GM12878 (cell line): ENCODE measurements around the gene HSD17B11. TPM values are rescaled to one million over a fixed set of nuclear protein-coding genes. Genes with fewer than 3 reads are reported as not detected.
"Not testable (repeated sequence)": the region's sequence is repeated elsewhere in the genome, so short reads cannot be mapped to it uniquely, and the experiment has no call there.

Experiments used
- ATAC-seq: fragments of 200-7000 bp; cut with Tn5 transposase; 3 replicates; pipeline ENCODE4 v1.9.1; 2020; ENCODE audit warnings: mild to moderate bottlenecking, moderate library complexity
- BruUV-seq: library from RNA; stranded (reverse); fragments of 400-500 nt; replicated peaks from 2 replicates; lab custom pipeline; 2021; lab: Mats Ljungman, UMichigan
- CTCF ChIA-PET: fragments of 300-600 bp; sonication (Branson Sonifier 250); formaldehyde crosslinking; extraction: SDS; loops from one replicate; lab custom pipeline; 2021; ENCODE audit warnings: inconsistent platforms; lab: Yijun Ruan, JAX
- POLR2A ChIA-PET: fragments of 350-600 bp; formaldehyde crosslinking; extraction: SDS; loops from one replicate; lab custom pipeline; 2021; ENCODE audit warnings: inconsistent platforms; lab: Charles Lee
- RAD21 ChIA-PET: fragments of 300-600 bp; sonication (Branson Sonifier 250); formaldehyde crosslinking; loops from one replicate; lab custom pipeline; 2023; ENCODE audit warnings: antibody characterized with exemption; ENCODE audit not compliant: unreplicated experiment; lab: Charles Lee
- SMC1A ChIA-PET: fragments of 300-600 bp; sonication (Branson Sonifier 250); formaldehyde crosslinking; loops from one replicate; lab custom pipeline; 2023; ENCODE audit not compliant: unreplicated experiment, uncharacterized antibody; lab: Charles Lee
- DNase-seq: peaks from one replicate; pipeline ENCODE4 v3.0.0-alpha.2; 2011; ENCODE audit warnings: low read depth, low spot score
- FAIRE-seq: peaks from 3 replicates; lab custom pipeline; 2011; peaks lifted over from hg19 to GRCh38; lab: Jason Lieb, UNC
- H2AFZ ChIP-seq: 2 replicates; pipeline ENCODE4 v1.6.0; 2011; ENCODE audit warnings: low read depth, low read length, control low read depth; ENCODE audit not compliant: control insufficient read depth
- H3K27ac ChIP-seq: 2 replicates; pipeline ENCODE4 v1.5.1; 2011; ENCODE audit warnings: control low read depth; ENCODE audit not compliant: control insufficient read depth, insufficient read depth
- H3K27me3 ChIP-seq, 2 experiments: replicated peaks in 1 of 2; 2 replicates each; pipeline versions ENCODE4 v1.6.0 to v1.6.1; 2011; ENCODE audit warnings: low read length in 1 of 2; ENCODE audit not compliant: control insufficient read depth in 2 of 2, insufficient read depth in 2 of 2
- H3K36me3 ChIP-seq, 2 experiments: 2 replicates each; pipeline ENCODE4 v1.5.1; 2011; ENCODE audit warnings: low read length in 1 of 2; ENCODE audit not compliant: control insufficient read depth in 2 of 2, insufficient read depth in 2 of 2
- H3K4me1 ChIP-seq: 2 replicates; pipeline ENCODE4 v1.6.1; 2011; ENCODE audit warnings: mild to moderate bottlenecking, low read length, moderate library complexity, mixed read lengths; ENCODE audit not compliant: control insufficient read depth, insufficient read depth
- H3K4me2 ChIP-seq: 2 replicates; pipeline ENCODE4 v1.6.0; 2011; ENCODE audit warnings: control low read depth; ENCODE audit not compliant: control insufficient read depth, insufficient read depth
- H3K4me3 ChIP-seq: fragments of 200-600 bp; sonication (generic); 2 replicates; pipeline ENCODE4 v1.5.1; 2016
- H3K79me2 ChIP-seq: 2 replicates; pipeline ENCODE4 v1.6.0; 2011; ENCODE audit warnings: low read length; ENCODE audit not compliant: control insufficient read depth, insufficient read depth
- H3K9ac ChIP-seq: 2 replicates; pipeline ENCODE4 v1.8.0; 2011; ENCODE audit warnings: low read length, control low read depth, mixed read lengths; ENCODE audit not compliant: control insufficient read depth, insufficient read depth
- H3K9me3 ChIP-seq: replicated peaks from 3 replicates; pipeline ENCODE4 v1.5.1; 2011; ENCODE audit warnings: mild to moderate bottlenecking, low read length; ENCODE audit not compliant: control insufficient read depth, insufficient read depth
- H4K20me1 ChIP-seq: 2 replicates; pipeline ENCODE4 v1.6.0; 2011; ENCODE audit not compliant: control insufficient read depth, insufficient read depth
- ATF7 ChIP-seq: fragments of 450-650 bp; IDR thresholded peaks from 2 replicates; pipeline ENCODE4 v1.6.1; 2016; ENCODE audit warnings: low read depth, mild to moderate bottlenecking
- BHLHE40 ChIP-seq, 2 experiments: fragments of 450-650 bp in 1 of 2; IDR thresholded peaks; 2 replicates each; pipeline ENCODE4 v1.6.1; 2011 to 2017; ENCODE audit warnings: low read depth in 2 of 2, borderline replicate concordance in 1 of 2, improper control_type of control experiment in 1 of 2, low read length in 1 of 2, mild to moderate bottlenecking in 1 of 2
- CHD2 ChIP-seq: IDR thresholded peaks from 2 replicates; pipeline ENCODE4 v1.6.1; 2011; ENCODE audit warnings: low read depth, low read length, improper control_type of control experiment, borderline replicate concordance
- CUX1 ChIP-seq: IDR thresholded peaks from 2 replicates; pipeline ENCODE4 v1.6.1; 2012; ENCODE audit warnings: improper control_type of control experiment, low read depth, low read length; ENCODE audit not compliant: insufficient replicate concordance
- EED ChIP-seq: sonication (generic); IDR thresholded peaks from 2 replicates; pipeline ENCODE4 v1.6.1; 2016; ENCODE audit warnings: antibody characterized with exemption, low read depth
- MEF2B ChIP-seq: fragments of 450-650 bp; IDR thresholded peaks from 2 replicates; pipeline ENCODE4 v1.6.1; 2018; ENCODE audit warnings: mild to moderate bottlenecking, moderate library complexity; ENCODE audit not compliant: partially characterized antibody, poor library complexity, severe bottlenecking
- WGBS: methylation state at CpG from one replicate; pipeline ENCODE4 v1.1.6; 2016; ENCODE audit warnings: low lambda C conversion rate; ENCODE audit not compliant: insufficient replicate concordance, insufficient coverage; ENCODE audit errors: missing lambda C conversion rate; 5-methylcytosine and 5-hydroxymethylcytosine counted together
- in situ Hi-C: fragments of 300-500 bp; cut with MboI; formaldehyde crosslinking; loops from 9 replicates; pipeline ENCODE4 v1.14.3; 2018; ENCODE audit warnings: mixed read lengths
- intact Hi-C: fragments of 100-400 bp; cut with micrococcal nuclease; formaldehyde crosslinking; loops from one replicate; pipeline ENCODE4 v1.14.2; 2022; ENCODE audit not compliant: unreplicated experiment
- polyA plus RNA-seq, 11 experiments: library from polyadenylated mRNA; depleted of rRNA in 4 of 11; unstranded in 6 of 11; stranded (reverse) in 5 of 11; fragments of >200 nt; fragmentation: Nextera tagmentation in 4 of 11; fragmentation: Illumina TruSeq in 1 of 11; extraction: Ambion mirVana in 4 of 11; extraction: Trizol in 1 of 11; gene quantifications; 1 replicate in 1 of 11; 2 replicates in 10 of 11; pipeline versions ENCODE4 v1.2.1 to v1.2.3, GENCODE V29; 2011 to 2016; ENCODE audit warnings: inconsistent platforms in 2 of 11, missing spikeins in 2 of 11, low read depth in 1 of 11
- total RNA-seq, 4 experiments: library from RNA; depleted of rRNA in 3 of 4; stranded (reverse); fragments of >200 nt in 3 of 4; fragmentation: Illumina TruSeq in 1 of 4; extraction: Trizol in 1 of 4; gene quantifications; 2 replicates each; pipeline versions ENCODE4 v1.2.1 to v1.2.3, GENCODE V29; 2013 to 2021

The HSD17B11 gene
- total and polyA plus RNA-seq, 10 of the 15 experiments (the other 5 are each of a cell fraction or from before 2014, with no cell fraction given) = 10.3 to 29.5 (median 17.7) TPM

GRCh38 chr4:87342872-87343271, 48.1 kb downstream of the HSD17B11 start (continued):
- no peak for TF ChIP-seq MEF2B
- TF ChIP-seq, all 136 proteins: peak for 0

- DNase-seq, H3K4me1 ChIP-seq, H3K27ac ChIP-seq, ATAC-seq, H3K4me2 ChIP-seq, BruUV-seq, H3K36me3 ChIP-seq, H2AFZ ChIP-seq, FAIRE-seq, H4K20me1 ChIP-seq, intact Hi-C loops, H3K79me2 ChIP-seq, in situ Hi-C loops, H3K9ac ChIP-seq, H3K27me3 ChIP-seq, H3K4me3 ChIP-seq, H3K9me3 ChIP-seq: not testable (repeated sequence)
- ChIA-PET RAD21 (interaction anchor here (1.3 kb wide), 1 partner anchor 11 kb away, joined by 3 read pairs; no protein-coding TSS in a partner anchor), CTCF (interaction anchor here (0.6 to 2.9 kb wide), 3 partner anchors 12 to 61 kb away, joined by 3 to 10 read pairs (median 3); no protein-coding TSS in a partner anchor), SMC1A (interaction anchor here (1.0 to 1.1 kb wide), 2 partner anchors 14 to 98 kb away, joined by 3 to 5 read pairs; no protein-coding TSS in a partner anchor), POLR2A (interaction anchor here (0.7 kb wide), 1 partner anchor 126 kb away, joined by 10 read pairs; no protein-coding TSS in a partner anchor)
- WGBS = 93% methylated on average over 8 of the region's 8 CpGs
These were observed 48.9 kb downstream of the HSD17B11 start for GRCh38 chr4:87341954-87342635.

GRCh38 chr4:87339440-87339839, 51.5 kb downstream of the HSD17B11 start:
- no peaks in the 10 kb centered on the region for H3K27me3 ChIP-seq
- no peaks in the 10 kb centered on the region for H4K20me1 ChIP-seq
- no peaks in the 10 kb centered on the region for H3K79me2 ChIP-seq
- no TSS peak for BruUV-seq
- no peak overlapping the region for H3K4me2 ChIP-seq
- intact Hi-C loops (no loop called here), in situ Hi-C loops (no loop called here)
- 97% methylated on average over 2 of the region's 2 CpGs for WGBS
- H3K4me3 ChIP-seq = no peak overlapping the region
- TF ChIP-seq ATF7 = no peak
- TF ChIP-seq CUX1 = no peak
- no peak for TF ChIP-seq BHLHE40 (IDR thresholded peaks at IDR 0.05; ENCODE audit: borderline replicate concordance in 1 of 2, low read depth in 2 of 2, low read length in 1 of 2)
- no peak for TF ChIP-seq CHD2
- TF ChIP-seq EED = no peak
- no peaks in the 10 kb centered on the region for H3K4me1 ChIP-seq
- ChIA-PET SMC1A (no interaction called here), RAD21 (no interaction called here), POLR2A (no interaction called here), CTCF (interaction anchor here (1.0 kb wide), 1 partner anchor 127 kb away, joined by 3 read pairs; no protein-coding TSS in a partner anchor)
- no peak for DNase-seq
- no peak overlapping the region for H3K9ac ChIP-seq
- no peak for FAIRE-seq
- ATAC-seq = no peak
- no peaks in the 10 kb centered on the region for H3K9me3 ChIP-seq
- no peak overlapping the region for H2AFZ ChIP-seq
- no peak overlapping the region for H3K27ac ChIP-seq
- H3K36me3 ChIP-seq = no peaks in the 10 kb centered on the region; a peak in 2 of 4 replicates
